ENCODE data around the gene JMJD7.

DNA sequence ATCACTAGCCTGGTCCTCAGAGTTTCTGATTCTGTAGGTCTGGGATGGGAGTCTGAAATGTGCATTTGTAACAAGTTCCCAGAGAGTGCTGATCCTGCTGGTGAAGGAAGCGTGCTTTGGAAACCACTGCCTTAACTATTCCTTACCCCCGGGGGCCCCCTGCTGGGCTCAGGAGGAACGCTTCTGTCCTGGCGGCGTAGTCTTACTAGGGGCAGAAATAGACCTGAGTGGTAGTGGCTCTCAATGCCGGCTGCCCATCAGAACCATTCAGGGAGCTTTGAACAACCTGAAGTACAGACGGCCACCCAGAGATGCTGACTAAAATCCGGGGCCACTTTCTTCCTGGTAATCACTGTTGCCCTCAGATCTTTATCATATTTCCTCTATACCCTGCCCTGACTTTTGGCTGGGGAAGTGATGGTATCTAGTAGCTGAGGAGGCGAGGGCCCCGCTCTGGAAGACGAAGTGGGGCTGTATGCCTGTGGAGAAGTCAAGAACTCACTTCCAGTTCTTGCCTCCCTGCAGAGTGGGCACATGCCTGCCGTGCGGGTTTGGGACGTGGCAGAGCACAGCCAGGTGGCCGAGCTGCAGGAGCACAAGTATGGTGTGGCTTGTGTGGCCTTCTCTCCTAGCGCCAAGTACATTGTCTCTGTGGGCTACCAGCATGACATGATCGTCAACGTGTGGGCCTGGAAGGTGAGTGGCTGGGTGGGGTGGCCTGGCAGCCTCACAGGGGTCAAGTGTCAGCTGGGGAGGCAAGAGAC, 16.3 kb upstream of the JMJD7 start:
- TF ChIP-seq POLR2A (IDR thresholded peaks at IDR 0.05; ENCODE audit: low read depth, low read length) (no peak), POLR2AphosphoS5 (IDR thresholded peaks at IDR 0.05; ENCODE audit: low read depth, low read length) (no peak)
